Neural cell (in vitro differentiated cells): ENCODE data around the gene TPCN1. TPM values are rescaled to one million over a fixed set of nuclear protein-coding genes. Genes with fewer than 3 reads are reported as not detected.

ENCODE experiments used
- H2AFZ ChIP-seq: fragments of 200-600, 300-800 bp; sonication (generic), shearing (Covaris generic); 2 replicates; pipeline ENCODE4 v1.6.0; 2014; ENCODE audit warnings: low read depth, mild to moderate bottlenecking, antibody characterized with exemption, low read length, moderate library complexity
- H3F3A ChIP-seq: fragments of 200-600 bp; shearing (Covaris generic); 2 replicates; pipeline ENCODE4 v1.6.1; 2016; ENCODE audit warnings: mild to moderate bottlenecking, moderate library complexity, mixed read lengths, antibody characterized with exemption, low read length; ENCODE audit not compliant: insufficient read depth, poor library complexity, severe bottlenecking
- H3K27ac ChIP-seq: fragments of 200-600, 300-800 bp; sonication (generic), shearing (Covaris generic); 2 replicates; pipeline ENCODE4 v1.5.1; 2014; ENCODE audit warnings: mild to moderate bottlenecking, low read length, moderate library complexity
- H3K27me3 ChIP-seq: fragments of 300-800, 200-600 bp; sonication (generic), shearing (Covaris generic); 2 replicates; pipeline ENCODE4 v1.6.0; 2014; ENCODE audit warnings: mild to moderate bottlenecking, low read depth, low read length, moderate library complexity; ENCODE audit not compliant: insufficient read depth
- H3K36me3 ChIP-seq: fragments of 300-800, 200-600 bp; sonication (generic), shearing (Covaris generic); 2 replicates; pipeline ENCODE4 v1.5.1; 2014; ENCODE audit warnings: mild to moderate bottlenecking, antibody characterized with exemption, low read length, moderate library complexity; ENCODE audit not compliant: insufficient read depth
- H3K4me2 ChIP-seq: fragments of 300-800, 200-600 bp; sonication (generic), shearing (Covaris generic); 2 replicates; pipeline ENCODE4 v1.6.0; 2014; ENCODE audit warnings: mild to moderate bottlenecking, low read length
- H3K4me3 ChIP-seq: fragments of 300-800, 200-600 bp; sonication (generic), shearing (Covaris generic); 2 replicates; pipeline ENCODE4 v1.5.1; 2014; ENCODE audit warnings: mild to moderate bottlenecking, low read length, moderate library complexity
- H3K79me2 ChIP-seq: fragments of 200-600 bp; shearing (Covaris generic); replicated peaks from 2 replicates; pipeline ENCODE4 v1.6.0; 2014; ENCODE audit warnings: mild to moderate bottlenecking, low read length, moderate library complexity; ENCODE audit not compliant: insufficient read depth
- H3K9ac ChIP-seq: fragments of 300-800, 200-600 bp; sonication (generic), shearing (Covaris generic); 2 replicates; pipeline ENCODE4 v1.6.1; 2016; ENCODE audit warnings: mild to moderate bottlenecking, low read length, mixed read lengths
- H3K9me2 ChIP-seq: fragments of 200-600 bp; shearing (Covaris generic); 2 replicates; pipeline ENCODE4 v1.6.1; 2016; ENCODE audit warnings: mild to moderate bottlenecking, low read length, mixed read lengths; ENCODE audit not compliant: insufficient read depth
- H3K9me3 ChIP-seq: fragments of 200-600, 300-800 bp; sonication (generic), shearing (Covaris generic); 2 replicates; pipeline ENCODE4 v1.6.1; 2016; ENCODE audit warnings: mild to moderate bottlenecking, mixed run types, low read length, moderate library complexity, mixed read lengths
- H4K20me1 ChIP-seq: fragments of 200-600 bp; shearing (Covaris generic); 2 replicates; pipeline ENCODE4 v1.6.1; 2016; ENCODE audit warnings: mild to moderate bottlenecking, mixed run types; ENCODE audit not compliant: insufficient read depth
- EP300 ChIP-seq: fragments of 450-650 bp; conservative IDR thresholded peaks from 2 replicates; pipeline ENCODE4 v1.6.1; 2014; ENCODE audit warnings: antibody characterized with exemption, mild to moderate bottlenecking, moderate library complexity; ENCODE audit not compliant: poor library complexity, severe bottlenecking
- EZH2 ChIP-seq: fragments of 200-600, 300-800 bp; shearing (Covaris generic), sonication (generic); IDR thresholded peaks from 2 replicates; pipeline ENCODE4 v1.6.1; 2014; ENCODE audit warnings: antibody characterized with exemption, low read length, borderline replicate concordance, mild to moderate bottlenecking; ENCODE audit not compliant: insufficient read depth, poor library complexity, severe bottlenecking
- MXI1 ChIP-seq: fragments of 450-650 bp; conservative IDR thresholded peaks from 2 replicates; pipeline ENCODE4 v1.6.1; 2014; ENCODE audit warnings: antibody characterized with exemption, mild to moderate bottlenecking; ENCODE audit not compliant: poor library complexity, severe bottlenecking
- POLR2AphosphoS5 ChIP-seq: IDR thresholded peaks from 2 replicates; pipeline ENCODE4 v1.6.1; 2012
- RAD21 ChIP-seq: fragments of 450-650 bp; conservative IDR thresholded peaks from 2 replicates; pipeline ENCODE4 v1.6.1; 2014; ENCODE audit warnings: antibody characterized with exemption, mild to moderate bottlenecking, moderate library complexity
- SMC3 ChIP-seq: fragments of 450-650 bp; conservative IDR thresholded peaks from 2 replicates; pipeline ENCODE4 v1.6.1; 2014; ENCODE audit warnings: antibody characterized with exemption, mild to moderate bottlenecking, moderate library complexity; ENCODE audit not compliant: poor library complexity
- TAF1 ChIP-seq: IDR thresholded peaks from 2 replicates; pipeline ENCODE4 v1.6.1; 2012; ENCODE audit warnings: low read depth
- polyA plus RNA-seq: library from polyadenylated mRNA; depleted of rRNA; stranded (reverse); fragments of >200 nt; gene quantifications from 2 replicates; pipeline ENCODE4 v1.2.3, GENCODE V29; 2014
- TF ChIP-seq, protein P1 (sequence below): fragments of 450-650 bp; IDR thresholded peaks from 2 replicates; pipeline ENCODE4 v1.5.1; 2014; ENCODE audit warnings: antibody characterized with exemption, mild to moderate bottlenecking, moderate library complexity; ENCODE audit not compliant: poor library complexity, severe bottlenecking
- TF ChIP-seq, protein P2 (sequence below): IDR thresholded peaks from 2 replicates; pipeline ENCODE4 v1.6.1; 2012; ENCODE audit warnings: borderline replicate concordance

Gene TPCN1
- polyA plus RNA-seq, 1 donor from 2014 or later: 4.0 TPM

DNA sequence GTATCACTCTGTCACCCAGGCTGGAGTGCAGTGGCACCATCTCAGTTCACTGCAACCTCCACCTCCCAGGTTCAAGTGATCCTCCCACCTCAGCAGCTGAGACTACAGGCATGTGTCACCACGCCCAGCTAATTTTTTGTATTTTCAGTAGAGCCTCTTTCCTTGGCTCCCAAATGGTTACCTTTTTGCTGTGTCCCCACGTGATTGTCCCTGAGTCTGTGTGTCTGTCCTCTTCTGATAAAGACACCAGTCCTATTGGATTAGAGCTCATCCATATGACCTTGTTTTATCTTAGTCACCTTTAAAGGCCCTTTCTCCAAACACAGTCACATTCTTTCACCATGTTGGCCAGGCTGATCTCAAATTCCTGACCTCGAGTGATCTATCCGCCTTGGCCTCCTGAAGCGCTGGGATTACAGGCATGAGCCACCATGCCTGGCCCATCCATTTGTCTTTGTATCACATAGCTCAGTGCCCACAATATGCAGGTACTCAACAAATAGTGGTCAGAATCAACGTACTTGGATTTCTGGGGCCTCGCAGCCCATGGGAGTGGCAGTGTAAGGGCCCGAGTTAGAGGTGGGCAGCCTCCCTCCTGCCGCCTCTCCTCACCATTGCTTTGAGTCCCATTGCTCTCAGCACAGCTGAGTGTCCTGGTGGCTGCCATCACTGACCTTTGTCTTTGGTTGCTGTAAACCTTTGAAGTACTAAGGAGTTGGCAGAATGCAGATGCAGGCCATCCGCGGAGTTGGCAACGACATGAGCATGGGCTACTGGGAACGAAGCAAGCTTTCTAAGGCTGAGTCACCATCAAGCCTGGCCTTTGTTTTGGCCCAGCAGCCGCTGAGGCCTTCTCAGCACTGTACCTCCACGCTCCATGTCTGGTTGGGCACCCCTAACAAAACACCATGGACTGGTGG is 9.3 kb downstream of the TPCN1 start:
- Histone ChIP-seq H2AFZ (no peak overlapping the region), H3K27ac (no peak overlapping the region), H3K9ac (no peak overlapping the region), H3K9me3 (peaks cover 6% of the 10 kb centered on the region), H3K9me2 (no peaks in the 10 kb centered on the region), H3K27me3 (no peaks in the 10 kb centered on the region), H3K79me2 (no peaks in the 10 kb centered on the region), H3K36me3 (no peaks in the 10 kb centered on the region), H3F3A (no peaks in the 10 kb centered on the region), H4K20me1 (no peaks in the 10 kb centered on the region), H3K4me3 (no peak overlapping the region), H3K4me2 (no peak overlapping the region)
- TF ChIP-seq RAD21 (no peak), MXI1 (no peak), POLR2AphosphoS5 (no peak), EP300 (no peak), TAF1 (no peak), SMC3 (no peak), EZH2 (no peak)
- TF ChIP-seq, protein P1, sequence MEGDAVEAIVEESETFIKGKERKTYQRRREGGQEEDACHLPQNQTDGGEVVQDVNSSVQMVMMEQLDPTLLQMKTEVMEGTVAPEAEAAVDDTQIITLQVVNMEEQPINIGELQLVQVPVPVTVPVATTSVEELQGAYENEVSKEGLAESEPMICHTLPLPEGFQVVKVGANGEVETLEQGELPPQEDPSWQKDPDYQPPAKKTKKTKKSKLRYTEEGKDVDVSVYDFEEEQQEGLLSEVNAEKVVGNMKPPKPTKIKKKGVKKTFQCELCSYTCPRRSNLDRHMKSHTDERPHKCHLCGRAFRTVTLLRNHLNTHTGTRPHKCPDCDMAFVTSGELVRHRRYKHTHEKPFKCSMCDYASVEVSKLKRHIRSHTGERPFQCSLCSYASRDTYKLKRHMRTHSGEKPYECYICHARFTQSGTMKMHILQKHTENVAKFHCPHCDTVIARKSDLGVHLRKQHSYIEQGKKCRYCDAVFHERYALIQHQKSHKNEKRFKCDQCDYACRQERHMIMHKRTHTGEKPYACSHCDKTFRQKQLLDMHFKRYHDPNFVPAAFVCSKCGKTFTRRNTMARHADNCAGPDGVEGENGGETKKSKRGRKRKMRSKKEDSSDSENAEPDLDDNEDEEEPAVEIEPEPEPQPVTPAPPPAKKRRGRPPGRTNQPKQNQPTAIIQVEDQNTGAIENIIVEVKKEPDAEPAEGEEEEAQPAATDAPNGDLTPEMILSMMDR: no peak
- TF ChIP-seq, protein P2, sequence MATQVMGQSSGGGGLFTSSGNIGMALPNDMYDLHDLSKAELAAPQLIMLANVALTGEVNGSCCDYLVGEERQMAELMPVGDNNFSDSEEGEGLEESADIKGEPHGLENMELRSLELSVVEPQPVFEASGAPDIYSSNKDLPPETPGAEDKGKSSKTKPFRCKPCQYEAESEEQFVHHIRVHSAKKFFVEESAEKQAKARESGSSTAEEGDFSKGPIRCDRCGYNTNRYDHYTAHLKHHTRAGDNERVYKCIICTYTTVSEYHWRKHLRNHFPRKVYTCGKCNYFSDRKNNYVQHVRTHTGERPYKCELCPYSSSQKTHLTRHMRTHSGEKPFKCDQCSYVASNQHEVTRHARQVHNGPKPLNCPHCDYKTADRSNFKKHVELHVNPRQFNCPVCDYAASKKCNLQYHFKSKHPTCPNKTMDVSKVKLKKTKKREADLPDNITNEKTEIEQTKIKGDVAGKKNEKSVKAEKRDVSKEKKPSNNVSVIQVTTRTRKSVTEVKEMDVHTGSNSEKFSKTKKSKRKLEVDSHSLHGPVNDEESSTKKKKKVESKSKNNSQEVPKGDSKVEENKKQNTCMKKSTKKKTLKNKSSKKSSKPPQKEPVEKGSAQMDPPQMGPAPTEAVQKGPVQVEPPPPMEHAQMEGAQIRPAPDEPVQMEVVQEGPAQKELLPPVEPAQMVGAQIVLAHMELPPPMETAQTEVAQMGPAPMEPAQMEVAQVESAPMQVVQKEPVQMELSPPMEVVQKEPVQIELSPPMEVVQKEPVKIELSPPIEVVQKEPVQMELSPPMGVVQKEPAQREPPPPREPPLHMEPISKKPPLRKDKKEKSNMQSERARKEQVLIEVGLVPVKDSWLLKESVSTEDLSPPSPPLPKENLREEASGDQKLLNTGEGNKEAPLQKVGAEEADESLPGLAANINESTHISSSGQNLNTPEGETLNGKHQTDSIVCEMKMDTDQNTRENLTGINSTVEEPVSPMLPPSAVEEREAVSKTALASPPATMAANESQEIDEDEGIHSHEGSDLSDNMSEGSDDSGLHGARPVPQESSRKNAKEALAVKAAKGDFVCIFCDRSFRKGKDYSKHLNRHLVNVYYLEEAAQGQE: no peak

DNA sequence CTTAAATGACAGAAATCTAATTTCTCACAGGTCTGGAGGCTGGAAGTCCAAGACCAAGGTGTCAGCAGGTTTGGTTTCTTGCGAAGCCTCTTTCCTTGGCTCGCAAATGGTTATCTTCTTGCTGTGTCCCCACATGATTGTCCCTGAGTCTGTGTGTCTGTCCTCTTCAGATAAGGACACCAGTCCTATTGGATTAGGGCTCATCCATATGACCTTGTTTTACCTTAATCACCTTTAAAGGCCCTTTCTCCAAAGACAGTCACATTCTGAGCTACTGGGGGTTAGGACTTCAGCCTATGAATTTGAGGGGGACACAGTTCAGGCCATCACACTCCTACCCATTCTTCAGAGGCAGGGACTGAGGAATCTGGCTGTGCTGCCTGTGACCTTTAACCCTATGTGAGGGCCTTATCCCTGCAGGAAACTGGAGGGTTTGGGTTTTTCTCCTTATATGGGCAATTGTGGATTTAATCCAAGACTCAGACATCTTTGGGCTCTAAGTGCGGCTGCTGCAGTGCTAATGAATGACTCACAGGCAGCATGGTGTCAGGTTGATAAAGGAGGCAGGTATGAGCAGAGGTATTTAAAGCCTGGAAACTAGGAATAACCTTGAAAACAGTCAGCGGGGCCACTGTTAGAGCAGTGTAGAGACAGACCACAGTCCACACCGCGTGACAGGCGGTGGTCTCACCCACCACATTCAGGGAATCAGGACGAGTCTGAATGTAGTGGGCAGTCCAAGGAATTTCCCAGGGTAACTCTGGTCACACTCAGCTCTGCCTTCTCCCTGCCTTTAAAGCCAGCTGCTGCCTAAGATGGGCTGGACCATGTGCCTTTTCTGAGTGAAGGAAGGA is 10.2 kb downstream of the TPCN1 start:
- H3K4me2 ChIP-seq: no peak overlapping the region
- H3F3A ChIP-seq: no peaks in the 10 kb centered on the region
- H3K36me3 ChIP-seq: no peaks in the 10 kb centered on the region
- H3K9me2 ChIP-seq: no peaks in the 10 kb centered on the region
- H3K27me3 ChIP-seq: no peaks in the 10 kb centered on the region
- no peak overlapping the region for H3K9ac ChIP-seq
- H3K9me3 ChIP-seq: peaks cover 6% of the 10 kb centered on the region
- no peak overlapping the region for H3K4me3 ChIP-seq
- TF ChIP-seq POLR2AphosphoS5: no peak
- TF ChIP-seq, protein P1: no peak
- TF ChIP-seq RAD21: no peak
- H3K27ac ChIP-seq: no peak overlapping the region
- no peaks in the 10 kb centered on the region for H3K79me2 ChIP-seq
- no peaks in the 10 kb centered on the region for H4K20me1 ChIP-seq
- no peak overlapping the region for H2AFZ ChIP-seq
